GM21529 (cell line): Measurements from ENCODE around the gene CRACR2B.

Experiments used
- ATAC-seq: cut with Tn5 transposase; IDR thresholded peaks from one replicate; pipeline ENCODE4 v1.9.1; 2021; ENCODE audit not compliant: unreplicated experiment

CRACR2B gene

GRCh38 chr11:827897-828192, at the start of gene CRACR2B:
CRACR2B (plus strand) TSS chr11:827919; CDS start chr11:828608, 689 bp downstream.
- ATAC-seq = no peak

- ATAC-seq = no peak
Observed at GRCh38 chr11:778976-779954, 48.5 kb upstream of the CRACR2B start.

- no peak for ATAC-seq
Observed at GRCh38 chr11:779955-780532, 47.7 kb upstream of the CRACR2B start.

- ATAC-seq = no peak
Observed at GRCh38 chr11:782264-783174, 45.2 kb upstream of the CRACR2B start.

- ATAC-seq = no peak
Observed at GRCh38 chr11:783581-784015, 44.1 kb upstream of the CRACR2B start.

- ATAC-seq = no peak
Observed at GRCh38 chr11:786235-787083, 41.3 kb upstream of the CRACR2B start.

GRCh38 chr11:787084-787675, 40.5 kb upstream of the CRACR2B start:
- ATAC-seq = no peak

GRCh38 chr11:788009-788640, 39.6 kb upstream of the CRACR2B start:
- ATAC-seq = no peak

GRCh38 chr11:788953-789940, 38.5 kb upstream of the CRACR2B start:
- no peak for ATAC-seq

- no peak for ATAC-seq
Observed at GRCh38 chr11:789943-790342, 37.8 kb upstream of the CRACR2B start, which contains the start of gene CEND1. CEND1 (minus strand) TSS chr11:790090; CDS start chr11:788576, 1,514 bp downstream.

GRCh38 chr11:790721-791564, 36.8 kb upstream of the CRACR2B start:
- ATAC-seq = no peak

GRCh38 chr11:791658-792534, 35.8 kb upstream of the CRACR2B start:
- ATAC-seq = no peak

GRCh38 chr11:792535-792821, 35.2 kb upstream of the CRACR2B start:
- ATAC-seq = no peak

- no peak for ATAC-seq
Observed at GRCh38 chr11:792873-793272, 34.8 kb upstream of the CRACR2B start.

GRCh38 chr11:793556-793955, 34.2 kb upstream of the CRACR2B start:
- no peak for ATAC-seq

- no peak for ATAC-seq
Observed at GRCh38 chr11:794013-794765, 33.5 kb upstream of the CRACR2B start.
